GM21423 (cell line): ENCODE measurements around the gene LRRC14B.
"Not testable (repeated sequence)": the region's sequence is repeated elsewhere in the genome, so short reads cannot be mapped to it uniquely, and the experiment has no call there.

Source experiments
- ATAC-seq: cut with Tn5 transposase; IDR thresholded peaks from one replicate; pipeline ENCODE4 v1.9.1; 2021; ENCODE audit warnings: mild to moderate bottlenecking, moderate library complexity; ENCODE audit not compliant: unreplicated experiment

LRRC14B gene

DNA sequence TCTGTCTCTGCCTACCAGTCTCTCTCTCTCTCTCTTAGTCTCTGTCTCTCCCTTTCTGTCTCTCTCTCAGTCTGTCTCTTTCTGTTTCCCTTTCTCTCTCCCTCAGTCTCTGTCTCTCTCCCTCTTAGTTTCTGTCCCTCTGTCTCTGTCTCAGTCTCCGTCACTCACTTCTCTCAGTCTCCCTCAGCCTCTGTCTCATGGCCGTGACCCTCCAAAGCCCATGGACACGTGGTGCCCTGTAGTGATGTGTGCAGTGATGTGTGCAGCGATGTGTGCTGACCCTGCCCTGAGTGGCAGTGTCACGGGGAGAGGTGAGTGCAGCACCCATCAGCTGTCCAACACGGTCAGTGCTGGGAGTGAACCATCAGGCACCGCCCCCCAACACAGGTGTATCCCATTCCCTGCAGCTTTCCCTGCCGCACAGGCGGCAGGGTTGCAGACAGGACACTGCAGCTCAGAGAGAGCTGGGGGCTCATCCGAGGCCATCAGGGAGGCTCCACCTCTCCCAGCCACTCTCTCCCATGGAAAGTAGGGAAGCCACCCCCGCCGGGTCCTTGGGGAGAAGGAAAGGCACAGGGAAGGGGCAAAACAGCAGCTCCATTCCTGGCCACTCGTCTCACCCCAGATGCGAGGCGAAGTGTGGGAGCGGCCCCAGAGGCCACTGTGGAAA, 794 bp upstream of the LRRC14B start:
- no peak for ATAC-seq

DNA sequence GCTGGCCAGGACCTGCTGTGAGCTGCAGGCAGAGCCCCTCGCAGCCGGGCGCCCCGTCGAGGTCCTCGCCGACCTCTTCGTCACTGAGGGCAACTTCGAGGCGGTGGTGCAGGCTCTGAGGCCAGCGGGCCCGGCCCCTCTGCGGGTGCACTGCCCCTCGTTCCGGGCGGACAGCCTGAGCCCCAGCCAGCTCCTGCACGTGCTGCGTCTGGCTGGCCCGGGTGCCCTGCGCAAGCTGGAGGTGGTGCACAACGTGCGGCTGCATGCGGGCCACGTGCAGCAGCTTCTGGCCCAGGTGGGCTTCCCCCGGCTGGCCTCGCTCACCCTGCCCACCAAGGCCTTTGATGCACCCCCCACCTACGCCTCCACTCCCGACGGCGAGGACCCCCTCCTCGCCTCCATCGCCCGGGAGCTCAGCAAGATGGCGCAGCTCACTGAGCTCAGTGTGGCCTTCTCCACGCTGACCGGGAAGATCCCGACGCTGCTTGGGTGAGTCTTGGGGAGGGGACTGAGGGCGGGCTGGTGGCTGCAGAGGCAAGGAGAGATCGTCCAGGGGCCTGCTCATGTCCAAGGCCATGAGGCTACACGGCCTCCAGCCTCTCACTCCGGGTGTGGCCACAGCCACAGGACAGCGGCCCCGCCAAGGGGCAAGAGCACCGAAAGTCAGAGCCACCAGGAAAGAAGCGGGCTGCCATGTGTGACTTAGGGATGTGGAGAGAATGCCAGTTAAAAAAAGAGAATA, 825 bp downstream of the LRRC14B start:
- ATAC-seq = no peak

DNA sequence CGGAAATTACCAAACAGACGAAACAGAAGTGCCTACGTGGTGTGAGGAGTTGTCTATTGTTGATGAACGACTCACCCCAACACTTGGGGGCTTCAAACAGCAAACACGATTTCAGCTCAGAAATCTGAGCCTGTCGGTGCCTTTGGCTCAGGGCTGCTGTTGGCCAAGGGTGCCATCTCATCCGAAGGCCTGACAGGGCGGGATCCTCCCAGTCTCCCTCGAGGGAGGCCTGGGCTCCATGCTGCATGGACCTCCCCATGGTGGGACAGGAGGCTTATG, 1.3 kb downstream of the LRRC14B start:
- no peak for ATAC-seq

DNA sequence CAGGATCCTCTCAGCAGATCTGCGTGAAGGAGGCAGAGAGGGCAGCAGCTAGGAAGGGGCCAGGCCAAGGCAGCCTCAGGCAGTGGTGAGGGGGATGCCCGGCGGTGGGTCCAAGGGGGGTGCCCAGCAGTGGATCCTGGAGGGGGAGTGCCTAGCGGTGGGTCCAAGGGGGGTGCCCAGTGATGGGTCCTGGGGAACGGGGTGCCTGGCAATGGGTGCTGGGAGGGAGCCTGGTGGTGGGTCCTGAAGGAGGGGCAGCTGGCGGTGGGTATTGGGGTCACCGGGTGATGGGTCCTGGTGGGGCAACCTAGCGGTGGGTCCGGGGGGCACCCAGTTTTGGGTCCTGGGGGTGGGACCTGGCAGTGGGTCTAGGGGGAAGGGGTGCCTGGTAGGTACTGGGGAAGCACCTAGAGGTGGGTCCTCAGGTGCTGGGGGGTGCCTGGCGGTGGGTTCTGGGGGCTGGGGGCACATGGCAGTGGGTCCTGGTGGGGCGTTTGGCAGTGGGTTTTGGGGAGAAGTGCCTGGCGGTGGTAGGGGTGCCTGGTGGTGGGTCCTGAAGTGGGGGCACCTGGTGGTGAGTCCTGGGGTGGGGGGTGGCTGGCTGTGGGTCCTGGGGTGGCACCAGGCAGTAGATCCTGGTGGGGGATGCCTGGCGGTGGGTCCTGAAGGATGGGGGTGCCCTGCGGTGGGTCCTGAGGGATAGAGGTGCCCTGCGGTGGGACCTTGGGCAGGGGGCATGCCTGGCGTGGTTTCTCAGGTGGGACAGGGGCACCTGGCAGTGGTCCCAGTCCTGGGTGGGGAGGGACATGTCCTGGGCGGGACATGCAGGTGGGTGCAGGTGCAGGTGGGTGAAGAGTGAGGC, 1.9 kb downstream of the LRRC14B start:
- no peak for ATAC-seq

DNA sequence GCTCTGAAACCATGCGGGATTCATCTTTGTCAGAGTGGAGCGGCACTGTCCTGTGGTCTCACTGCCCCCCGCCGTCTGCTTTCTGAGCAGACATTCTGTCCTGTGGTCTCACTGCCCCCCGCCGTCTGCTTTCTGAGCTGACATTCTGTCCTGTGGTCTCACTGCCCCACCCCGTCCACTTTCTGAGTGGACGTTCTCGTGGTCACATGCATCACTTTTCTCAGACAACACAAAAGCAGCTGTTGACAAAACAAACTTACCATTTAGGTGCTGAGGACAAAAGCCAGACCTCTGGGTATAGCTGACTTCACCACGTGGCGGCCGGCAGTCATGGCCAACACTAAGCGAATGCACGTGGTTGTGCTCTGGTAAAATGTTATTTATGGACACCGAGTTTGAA, 2.8 kb downstream of the LRRC14B start:
- no peak for ATAC-seq

DNA sequence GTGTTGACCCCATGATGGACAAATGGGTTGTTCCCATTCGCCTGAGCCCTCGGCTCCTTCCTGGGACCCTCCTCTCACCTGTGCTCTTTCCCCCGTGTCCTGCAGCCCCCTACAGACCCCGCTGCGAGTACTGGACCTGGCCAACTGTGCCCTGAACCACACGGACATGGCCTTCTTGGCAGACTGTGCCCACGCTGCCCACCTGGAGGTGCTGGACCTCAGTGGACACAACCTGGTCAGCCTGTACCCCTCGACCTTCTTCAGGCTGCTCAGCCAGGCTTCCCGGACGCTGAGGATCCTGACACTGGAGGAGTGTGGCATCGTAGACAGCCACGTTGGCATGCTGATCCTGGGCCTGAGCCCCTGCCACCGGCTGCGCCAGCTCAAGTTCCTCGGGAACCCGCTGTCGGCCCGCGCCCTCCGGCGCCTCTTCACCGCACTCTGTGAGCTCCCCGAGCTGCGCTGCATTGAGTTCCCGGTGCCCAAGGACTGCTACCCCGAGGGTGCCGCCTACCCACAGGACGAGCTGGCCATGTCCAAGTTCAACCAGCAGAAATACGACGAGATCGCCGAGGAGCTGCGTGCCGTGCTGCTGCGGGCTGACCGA, 3.4 kb downstream of the LRRC14B start:
- ATAC-seq = no peak

DNA sequence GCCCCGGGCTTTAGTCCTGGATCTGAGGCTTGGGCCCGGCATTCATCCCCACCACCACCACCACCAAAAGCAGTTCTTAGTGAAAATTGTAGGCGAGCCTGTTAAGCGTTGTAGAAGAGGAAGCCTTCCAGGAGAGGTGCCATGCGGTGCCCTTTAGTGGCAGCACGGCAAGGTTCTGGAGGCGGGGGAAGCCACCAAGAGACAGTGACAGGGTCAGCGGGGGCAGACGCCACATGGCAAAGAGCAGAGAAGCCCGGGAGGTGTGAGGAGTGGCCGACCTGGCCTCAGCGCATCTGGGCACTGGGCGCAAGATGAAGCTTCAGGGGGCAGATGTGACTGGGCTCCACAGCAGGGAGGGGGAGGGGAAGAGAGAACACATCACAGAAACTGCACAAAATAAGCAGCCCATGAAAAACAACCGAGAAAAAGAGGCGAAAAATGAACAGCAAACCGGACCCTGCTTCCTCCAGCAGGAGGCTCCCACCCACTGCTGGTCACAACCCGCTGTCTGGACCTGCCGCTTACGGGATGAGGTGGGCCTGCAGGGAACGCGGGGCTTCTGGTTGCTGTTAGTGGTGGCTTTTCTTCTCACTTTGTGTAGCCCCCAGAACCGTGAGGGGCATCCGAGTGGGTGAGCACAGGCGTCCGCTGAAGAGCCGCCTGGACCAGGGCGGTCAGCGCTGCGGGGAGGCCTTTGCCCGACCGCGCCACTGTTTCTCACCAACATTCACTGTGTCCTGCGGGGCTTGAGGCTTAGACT, 4.3 kb downstream of the LRRC14B start:
- no peak for ATAC-seq

DNA sequence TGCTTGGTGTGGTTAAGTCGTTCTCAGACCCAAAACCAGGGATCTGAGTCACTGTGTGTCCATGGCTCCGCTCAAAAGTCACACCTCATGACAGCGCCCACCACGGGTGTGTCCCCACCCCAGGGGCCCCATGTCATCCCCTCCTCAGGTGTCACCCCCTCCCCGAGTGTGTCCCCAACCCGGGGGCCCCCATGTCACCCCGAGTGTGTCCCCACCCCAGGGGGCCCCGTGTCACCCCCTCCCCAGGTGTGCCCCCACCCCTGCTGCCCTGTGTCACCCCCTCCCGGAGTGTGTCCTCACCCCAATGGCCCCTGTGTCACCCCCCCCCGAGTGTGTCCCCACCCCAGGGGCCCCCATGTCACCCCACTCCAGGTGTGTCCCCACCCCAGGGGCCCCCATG, 5.1 kb downstream of the LRRC14B start:
- ATAC-seq = no peak

DNA sequence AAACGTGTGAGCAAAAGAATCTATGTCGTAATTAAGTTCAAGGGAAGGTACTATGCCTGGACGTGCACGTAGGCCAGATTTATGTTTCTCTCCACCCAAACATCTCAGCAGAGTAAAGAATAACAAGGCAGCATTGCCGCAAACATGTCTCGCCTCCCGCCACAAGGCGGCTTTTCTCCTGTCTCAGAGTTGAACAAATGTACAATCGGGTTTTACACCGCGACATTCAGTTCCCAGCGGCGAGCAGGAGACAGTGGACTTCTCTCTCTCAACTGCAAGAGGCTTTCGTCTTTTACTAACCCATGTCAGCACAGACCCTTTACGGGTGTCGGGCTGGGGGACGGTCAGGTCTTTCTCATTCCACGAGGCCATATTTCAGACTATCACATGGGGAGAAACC, 5.7 kb downstream of the LRRC14B start:
- ATAC-seq = not testable (repeated sequence)

DNA sequence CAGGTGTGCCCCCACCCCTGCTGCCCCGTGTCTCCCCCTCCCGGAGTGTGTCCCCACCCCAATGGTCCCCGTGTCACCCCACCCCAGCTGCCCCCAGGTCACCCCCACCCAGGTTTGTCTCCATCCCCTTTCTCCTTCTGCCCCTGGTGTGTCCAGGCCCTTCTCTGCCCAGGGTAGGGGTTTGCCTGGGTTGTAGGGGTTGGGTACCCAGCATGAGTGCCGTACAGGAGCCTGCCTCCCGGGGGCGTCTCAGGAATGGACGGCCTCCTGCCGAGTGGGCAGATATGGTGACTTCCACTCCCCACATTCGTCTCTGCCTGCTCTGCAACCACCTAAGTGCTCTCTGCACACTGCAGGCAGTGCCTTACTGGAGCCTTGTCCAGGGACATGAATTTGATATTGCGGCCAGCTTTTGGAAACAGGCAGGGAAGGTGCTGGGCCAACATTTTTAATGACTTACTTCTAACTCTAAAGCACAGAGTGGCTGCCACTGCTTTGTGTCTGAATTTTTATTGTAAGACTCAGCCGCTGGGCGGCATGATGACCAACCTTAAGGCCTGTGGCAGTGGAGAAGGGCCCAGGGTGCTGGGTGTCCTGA, 6.7 kb downstream of the LRRC14B start:
- ATAC-seq = no peak

DNA sequence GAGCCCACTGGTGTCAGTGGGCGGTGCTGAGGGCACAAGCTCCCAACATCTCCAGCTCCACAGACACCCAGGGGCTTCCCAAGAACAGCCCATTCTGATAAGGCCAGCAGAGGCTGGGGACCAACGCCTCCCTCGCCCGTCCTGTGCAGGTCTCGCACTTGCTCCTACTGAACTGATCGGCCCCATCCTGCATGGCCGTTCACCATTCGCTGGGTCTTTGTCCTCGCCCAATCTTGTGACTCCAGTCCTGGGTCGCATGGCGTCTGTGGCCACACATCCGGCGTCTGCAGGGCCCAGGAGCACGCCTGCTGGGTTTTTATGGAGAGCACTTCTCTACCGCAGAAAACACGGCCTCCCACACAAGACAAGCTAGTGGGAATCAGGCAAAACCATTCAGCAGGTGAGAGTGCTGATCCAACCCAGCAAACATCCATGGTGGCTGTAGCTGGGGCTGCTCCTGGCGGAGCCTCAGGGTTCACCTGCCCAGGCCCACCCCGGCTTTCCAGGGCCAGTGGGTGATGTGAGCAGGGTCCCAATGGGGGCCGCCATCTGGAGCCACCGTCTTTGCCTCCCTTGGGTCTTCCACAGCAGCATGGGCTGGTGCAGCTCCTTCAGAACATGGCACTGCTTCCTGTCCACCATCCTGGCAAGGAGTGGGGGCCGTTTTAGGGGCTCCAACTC, 7.4 kb downstream of the LRRC14B start:
- no peak for ATAC-seq

DNA sequence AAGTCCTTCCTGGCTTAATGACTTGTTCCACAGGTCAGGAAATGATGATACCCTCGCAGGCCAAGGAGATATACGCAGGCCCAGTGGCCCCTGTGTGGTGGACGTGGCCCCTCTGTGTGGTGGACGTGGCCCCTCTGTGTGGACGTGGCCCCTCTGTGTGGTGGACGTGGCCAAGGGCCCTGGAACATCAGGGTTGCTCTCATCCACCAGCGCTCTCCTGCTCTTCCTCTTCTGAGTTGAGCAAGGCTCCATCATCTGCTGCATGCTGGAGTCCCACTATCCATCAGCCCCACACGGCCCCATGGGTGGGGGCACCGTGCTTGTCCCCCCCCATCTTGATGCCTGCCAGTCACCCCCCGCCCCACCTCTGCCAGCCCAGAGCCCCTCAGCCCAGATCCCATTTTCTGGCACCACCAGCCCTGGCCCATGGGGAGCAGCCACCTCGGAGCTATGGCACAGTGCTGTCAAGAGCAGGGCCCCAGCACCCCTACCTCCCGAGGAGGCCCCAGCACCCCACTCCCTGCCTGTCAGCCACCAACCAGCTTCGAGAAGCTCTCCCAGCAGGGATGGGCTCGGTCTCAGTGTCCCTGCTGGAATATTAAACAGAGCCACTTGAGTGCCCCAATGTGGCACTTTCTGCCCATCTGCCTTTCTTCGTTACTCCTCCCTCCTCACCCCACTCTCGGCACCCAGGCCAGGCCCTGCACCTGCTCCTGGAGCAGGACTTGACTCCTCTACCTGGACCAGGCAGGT, 8.1 kb downstream of the LRRC14B start:
- no peak for ATAC-seq

DNA sequence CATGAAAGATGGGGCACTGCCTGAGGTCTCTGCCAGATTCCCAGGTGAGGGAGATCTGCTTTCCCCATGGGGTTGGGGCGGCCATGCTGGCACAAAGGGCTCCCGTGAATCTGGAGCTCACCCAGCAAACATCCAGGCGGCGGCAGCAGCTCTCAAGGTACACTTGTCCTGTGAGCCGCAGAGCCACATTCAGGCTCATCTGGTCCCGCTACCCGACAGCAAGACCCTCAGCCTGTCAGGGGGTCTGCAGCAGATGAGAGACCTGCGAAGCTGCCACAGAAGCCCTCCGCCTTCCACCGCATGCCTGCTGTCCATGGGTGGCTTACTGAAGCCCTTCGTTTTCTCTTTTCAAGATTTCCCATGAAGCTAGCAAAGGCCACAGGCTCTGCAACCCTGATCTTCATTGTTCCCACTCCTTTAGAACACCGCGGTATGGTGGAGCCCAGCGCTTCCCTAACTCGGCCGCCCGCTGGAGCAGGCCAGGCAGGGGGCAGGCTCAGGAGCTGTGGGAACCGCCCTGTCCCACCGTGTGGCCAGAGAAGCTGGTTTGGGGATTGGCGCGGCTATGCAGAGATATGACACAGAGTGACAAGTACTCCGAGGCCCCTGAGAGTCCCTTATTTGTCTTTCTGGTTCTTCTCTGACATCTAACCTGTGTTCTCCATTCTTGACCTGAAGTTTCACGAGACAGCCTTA, 8.8 kb downstream of the LRRC14B start:
- no peak for ATAC-seq

DNA sequence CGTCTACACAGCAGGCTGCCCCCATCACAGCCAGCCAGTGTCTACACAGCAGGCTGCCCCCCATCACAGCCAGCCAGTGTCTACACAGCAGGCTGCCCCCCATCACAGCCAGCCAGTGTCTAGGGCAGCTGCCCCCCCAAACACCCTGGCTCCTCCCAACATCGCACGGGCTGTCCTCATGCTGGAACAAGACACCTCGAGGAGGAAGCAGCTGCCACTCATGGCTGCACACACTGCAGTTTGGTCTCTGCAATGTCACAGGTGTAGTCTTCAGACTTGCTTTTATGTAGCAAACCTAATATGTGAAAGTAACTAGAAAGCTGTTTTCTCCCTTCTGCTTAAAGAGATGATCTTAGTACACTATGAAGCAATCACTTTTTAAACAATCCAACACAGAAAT, 9.7 kb downstream of the LRRC14B start:
- ATAC-seq = no peak

DNA sequence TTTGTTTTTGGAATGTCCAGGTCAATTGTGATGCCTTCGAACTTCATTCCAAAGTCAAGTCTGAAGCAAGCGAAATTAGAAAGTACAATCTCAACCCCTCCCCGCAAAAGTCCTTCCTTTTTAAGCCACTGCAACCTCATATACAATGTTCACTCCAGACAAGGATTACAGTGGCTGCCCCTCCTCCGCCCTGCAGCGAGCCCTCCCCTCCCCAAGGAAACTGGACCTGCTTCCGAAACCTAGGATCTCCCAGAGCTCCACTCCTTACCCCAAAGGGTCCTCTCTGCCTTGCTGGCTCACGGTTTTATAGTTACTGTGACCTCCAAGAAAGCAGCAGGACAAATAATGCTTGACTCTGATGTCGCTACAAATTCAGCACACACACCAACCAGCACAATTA, 10.4 kb downstream of the LRRC14B start:
- no peak for ATAC-seq

DNA sequence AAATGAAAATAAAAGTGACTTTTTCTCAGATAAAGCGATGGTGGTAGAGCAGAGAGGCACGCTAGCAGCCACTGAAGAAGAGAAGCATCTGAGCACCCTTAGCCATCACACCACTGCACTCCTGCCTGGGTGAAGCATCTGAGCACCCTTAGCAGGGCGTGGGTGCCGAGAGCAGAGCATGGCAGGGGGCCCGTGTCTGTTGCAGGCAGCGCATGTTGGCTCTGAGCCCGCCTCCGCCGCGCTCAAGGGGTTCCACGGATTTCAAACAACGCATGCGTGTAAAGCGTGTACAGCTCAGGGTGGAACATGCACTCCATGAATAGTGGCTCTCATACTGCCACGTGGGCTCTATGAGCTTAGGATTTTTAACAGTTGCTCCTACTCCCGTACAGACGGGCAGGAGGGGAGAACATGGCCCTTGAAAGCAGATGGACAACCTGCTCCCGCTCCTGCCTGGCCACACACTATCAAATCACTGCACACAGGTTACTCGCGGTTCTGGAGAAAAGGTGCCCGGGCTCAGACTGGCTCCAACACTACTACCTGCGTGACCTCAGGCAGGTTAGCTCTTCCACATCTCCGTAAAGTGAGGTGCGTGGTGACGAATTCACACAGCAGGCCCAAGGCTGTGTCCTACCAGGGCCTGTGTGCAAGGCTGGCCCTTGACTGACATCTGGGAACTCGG, 12.1 kb downstream of the LRRC14B start:
- ATAC-seq = no peak

DNA sequence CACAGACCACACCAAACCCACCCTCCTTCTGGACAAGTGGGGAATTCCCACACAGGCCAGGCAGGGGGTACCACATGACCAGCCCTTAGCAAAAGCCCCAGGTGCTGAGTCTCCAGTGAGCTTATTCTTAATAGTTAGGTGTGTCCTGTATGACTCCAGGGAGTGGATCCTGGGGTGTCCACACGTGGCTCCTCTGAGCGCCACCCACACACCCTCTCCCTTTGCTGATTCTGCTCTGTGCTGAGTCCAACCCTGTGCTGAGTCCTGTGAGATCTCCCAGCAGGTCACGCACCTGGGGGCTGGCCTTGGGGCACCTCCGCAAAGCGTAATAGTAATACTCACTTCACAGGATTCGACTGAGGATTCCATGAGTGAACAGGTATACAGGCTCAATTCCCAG, 12.7 kb downstream of the LRRC14B start:
- ATAC-seq = no peak

DNA sequence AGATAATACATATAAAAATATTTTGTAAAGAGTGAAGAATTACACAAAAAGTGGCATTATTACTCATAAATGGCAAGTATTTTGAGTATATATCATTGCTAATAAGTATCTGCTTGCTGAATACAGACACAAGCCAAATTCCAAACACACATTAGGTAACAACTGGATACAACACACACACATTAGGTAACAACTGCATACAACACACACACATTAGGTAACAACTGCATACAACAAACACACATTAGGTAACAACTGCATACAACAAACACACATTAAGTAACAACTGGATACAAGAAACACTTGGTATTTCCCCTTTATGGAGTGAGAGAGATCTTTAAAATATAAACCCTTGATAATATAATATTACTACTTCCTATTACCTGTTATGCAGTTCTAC, 13.2 kb downstream of the LRRC14B start:
- ATAC-seq = no peak
